Measurements from ENCODE around the gene ZNRD2. TPM values are rescaled to one million over a fixed set of nuclear protein-coding genes. Genes with fewer than 3 reads are reported as not detected.
A peak's percentile ranks its signal among the peaks of the same experiment; 100 is the strongest.

Gene ZNRD2
- total and polyA plus RNA-seq, 10 of the 15 experiments (the other 5 are each of a cell fraction or from before 2014, with no cell fraction given) = 7.9 to 111 (median 55.4) TPM

DNA sequence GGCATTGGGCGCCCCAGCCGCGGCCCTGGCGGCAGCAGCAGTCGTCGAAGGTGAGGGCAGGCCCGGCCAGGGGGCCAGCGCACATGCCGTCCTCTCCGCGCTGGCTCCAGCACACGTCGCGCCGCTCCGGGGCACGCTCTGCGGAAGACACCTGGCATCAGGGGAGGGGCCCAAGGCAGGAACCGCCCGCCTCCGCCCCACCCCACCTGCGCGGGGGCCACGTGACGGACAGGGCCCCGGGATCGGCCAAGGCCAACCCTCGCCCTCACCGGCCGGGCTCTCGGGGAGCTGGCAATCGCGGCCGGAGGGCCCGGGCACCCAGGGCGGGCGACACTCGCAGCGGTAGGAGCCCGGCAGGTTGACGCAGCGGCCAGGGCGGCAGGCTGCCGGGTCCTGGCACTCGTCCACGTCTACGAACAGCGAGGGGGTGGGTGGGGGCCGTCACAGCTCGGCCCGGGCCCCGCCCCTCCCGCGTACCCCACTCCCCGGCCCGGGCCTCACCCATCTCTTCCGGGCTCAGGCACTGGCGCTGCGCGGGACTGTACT is 30.5 kb upstream of the ZNRD2 start:
- ChIA-PET SMC1A (ENCODE audit: uncharacterized antibody, unreplicated experiment) (interaction anchor here (1.0 to 4.1 kb wide), 8 partner anchors 12 to 74 kb away, joined by 3 to 48 read pairs (median 14); partner anchors contain the start of genes EHBP1L1, FAM89B, MAP3K11 and PCNX3), RAD21 (ENCODE audit: unreplicated experiment) (interaction anchor here (0.5 to 4.1 kb wide), 17 partner anchors 9 to 175 kb away, joined by 3 to 58 read pairs (median 5); partner anchors contain the start of genes EHBP1L1, FAM89B, PCNX3 and RELA), POLR2A (interaction anchor here (0.6 to 3.7 kb wide), 14 partner anchors 10 to 214 kb away, joined by 3 to 34 read pairs (median 5); partner anchors contain the start of genes EHBP1L1, FAM89B, MAP3K11 and PCNX3), CTCF (interaction anchor here (0.6 to 4.2 kb wide), 21 partner anchors 9 to 256 kb away, joined by 3 to 89 read pairs (median 6); partner anchors contain the start of genes DPF2, FAM89B, KCNK7 and RELA)
- peak overlapping the region; percentile 97 for H3K4me2 ChIP-seq (ENCODE audit: control insufficient read depth, insufficient read depth)
- ATAC-seq = peak; percentile 87
- no peaks in the 10 kb centered on the region for H3K27me3 ChIP-seq (replicated peaks in 1 of 2; ENCODE audit: control insufficient read depth in 2 of 2, insufficient read depth in 2 of 2, low read length in 1 of 2)
- H3K79me2 ChIP-seq (ENCODE audit: control insufficient read depth, insufficient read depth, low read length) = no peaks in the 10 kb centered on the region
- peak overlapping the region; percentile 53 for H3K27ac ChIP-seq (ENCODE audit: control insufficient read depth, insufficient read depth)
- H4K20me1 ChIP-seq (ENCODE audit: control insufficient read depth, insufficient read depth) = no peaks in the 10 kb centered on the region
- TF ChIP-seq, protein P1, sequence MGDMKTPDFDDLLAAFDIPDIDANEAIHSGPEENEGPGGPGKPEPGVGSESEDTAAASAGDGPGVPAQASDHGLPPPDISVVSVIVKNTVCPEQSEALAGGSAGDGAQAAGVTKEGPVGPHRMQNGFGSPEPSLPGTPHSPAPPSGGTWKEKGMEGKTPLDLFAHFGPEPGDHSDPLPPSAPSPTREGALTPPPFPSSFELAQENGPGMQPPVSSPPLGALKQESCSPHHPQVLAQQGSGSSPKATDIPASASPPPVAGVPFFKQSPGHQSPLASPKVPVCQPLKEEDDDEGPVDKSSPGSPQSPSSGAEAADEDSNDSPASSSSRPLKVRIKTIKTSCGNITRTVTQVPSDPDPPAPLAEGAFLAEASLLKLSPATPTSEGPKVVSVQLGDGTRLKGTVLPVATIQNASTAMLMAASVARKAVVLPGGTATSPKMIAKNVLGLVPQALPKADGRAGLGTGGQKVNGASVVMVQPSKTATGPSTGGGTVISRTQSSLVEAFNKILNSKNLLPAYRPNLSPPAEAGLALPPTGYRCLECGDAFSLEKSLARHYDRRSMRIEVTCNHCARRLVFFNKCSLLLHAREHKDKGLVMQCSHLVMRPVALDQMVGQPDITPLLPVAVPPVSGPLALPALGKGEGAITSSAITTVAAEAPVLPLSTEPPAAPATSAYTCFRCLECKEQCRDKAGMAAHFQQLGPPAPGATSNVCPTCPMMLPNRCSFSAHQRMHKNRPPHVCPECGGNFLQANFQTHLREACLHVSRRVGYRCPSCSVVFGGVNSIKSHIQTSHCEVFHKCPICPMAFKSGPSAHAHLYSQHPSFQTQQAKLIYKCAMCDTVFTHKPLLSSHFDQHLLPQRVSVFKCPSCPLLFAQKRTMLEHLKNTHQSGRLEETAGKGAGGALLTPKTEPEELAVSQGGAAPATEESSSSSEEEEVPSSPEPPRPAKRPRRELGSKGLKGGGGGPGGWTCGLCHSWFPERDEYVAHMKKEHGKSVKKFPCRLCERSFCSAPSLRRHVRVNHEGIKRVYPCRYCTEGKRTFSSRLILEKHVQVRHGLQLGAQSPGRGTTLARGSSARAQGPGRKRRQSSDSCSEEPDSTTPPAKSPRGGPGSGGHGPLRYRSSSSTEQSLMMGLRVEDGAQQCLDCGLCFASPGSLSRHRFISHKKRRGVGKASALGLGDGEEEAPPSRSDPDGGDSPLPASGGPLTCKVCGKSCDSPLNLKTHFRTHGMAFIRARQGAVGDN (IDR thresholded peaks at IDR 0.05) = 0 out of 2 replicates have a peak, but pooled peaks have one; percentile 22
- TF ChIP-seq, protein P2, sequence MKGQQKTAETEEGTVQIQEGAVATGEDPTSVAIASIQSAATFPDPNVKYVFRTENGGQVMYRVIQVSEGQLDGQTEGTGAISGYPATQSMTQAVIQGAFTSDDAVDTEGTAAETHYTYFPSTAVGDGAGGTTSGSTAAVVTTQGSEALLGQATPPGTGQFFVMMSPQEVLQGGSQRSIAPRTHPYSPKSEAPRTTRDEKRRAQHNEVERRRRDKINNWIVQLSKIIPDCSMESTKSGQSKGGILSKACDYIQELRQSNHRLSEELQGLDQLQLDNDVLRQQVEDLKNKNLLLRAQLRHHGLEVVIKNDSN (IDR thresholded peaks at IDR 0.05; ENCODE audit: borderline replicate concordance, extremely low read length, insufficient read depth, low read depth, low read length) = peak; percentile 76
- TF ChIP-seq LARP7 (IDR thresholded peaks at IDR 0.05) = peak; percentile 32; the same call in 1 of the 2 replicates
- no peak for TF ChIP-seq SP1 (IDR thresholded peaks at IDR 0.05; ENCODE audit: low read depth, low read length)
- peak; percentile 1 for TF ChIP-seq MEF2B (IDR thresholded peaks at IDR 0.05; ENCODE audit: partially characterized antibody, poor library complexity, severe bottlenecking)
- no peaks in the 10 kb centered on the region for H3K9me3 ChIP-seq (replicated peaks; ENCODE audit: control insufficient read depth, insufficient read depth, low read length)
- peaks cover 5% of the 10 kb centered on the region in 2 experiments; a peak in 3 of 4 replicates for H3K36me3 ChIP-seq (ENCODE audit: control insufficient read depth in 2 of 2, insufficient read depth in 2 of 2, low read length in 1 of 2)
- in situ Hi-C loops (cut with MboI) (no loop called here), intact Hi-C loops (cut with micrococcal nuclease; ENCODE audit: unreplicated experiment) (loop anchor here (1.0 to 2.0 kb wide), 2 partner anchors 48 to 75 kb away; partner anchors contain the start of genes MAP3K11 and PCNX3)
- DNase-seq (ENCODE audit: low read depth, low spot score) = no peak
- no peak for FAIRE-seq
- H3K4me1 ChIP-seq (ENCODE audit: control insufficient read depth, insufficient read depth, low read length) = peaks cover 6% of the 10 kb centered on the region
- BruUV-seq (replicated peaks) = no TSS peak
- H3K9ac ChIP-seq (ENCODE audit: control insufficient read depth, insufficient read depth, low read length) = peak overlapping the region; percentile 62; the same call in 1 of the 2 replicates
- WGBS (ENCODE audit: insufficient coverage, insufficient replicate concordance, low lambda C conversion rate, missing lambda C conversion rate) = 46% methylated on average over 31 of the region's 60 CpGs
- H2AFZ ChIP-seq (ENCODE audit: control insufficient read depth, low read depth, low read length) = peak overlapping the region; percentile 96
- peak overlapping the region; percentile 72 for H3K4me3 ChIP-seq
